ENCODE data around the gene ACAD10.

Gene ACAD10

DNA sequence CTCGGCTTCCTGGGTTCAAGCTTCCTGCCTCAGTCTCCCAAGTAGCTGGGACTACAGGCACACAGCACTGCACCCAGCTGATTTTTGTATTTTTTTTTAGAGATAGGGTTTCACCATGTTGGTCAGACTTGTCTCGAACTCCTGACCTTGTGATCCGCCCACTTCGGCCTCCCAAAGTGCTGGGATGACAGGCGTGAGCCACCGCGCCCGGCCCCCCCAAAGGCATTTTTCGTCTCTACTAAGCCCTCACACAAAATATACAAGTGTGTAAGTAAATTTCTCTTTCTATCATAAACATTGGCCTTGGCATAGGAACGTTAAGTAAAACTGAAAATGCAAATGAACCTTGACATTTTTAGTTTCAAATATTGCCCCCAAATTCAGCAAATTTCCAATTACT is 2.1 kb downstream of the ACAD10 start:
- Histone ChIP-seq H3K36me3 (ENCODE audit: control insufficient read depth, insufficient read depth, low read length) (no peaks in the 10 kb centered on the region), H2AK5ac (ENCODE audit: low read length) (no peak overlapping the region), H2BK120ac (ENCODE audit: low read depth, low read length) (no peak overlapping the region), H3K4me2 (ENCODE audit: low read length) (no peak overlapping the region), H3K79me1 (ENCODE audit: low read length) (peaks cover 14% of the 10 kb centered on the region), H3K9ac (ENCODE audit: low read length) (no peak overlapping the region), H4K5ac (ENCODE audit: low read length) (no peak overlapping the region), H3K18ac (ENCODE audit: low read length) (no peak overlapping the region), H4K8ac (ENCODE audit: low read depth, low read length) (no peak overlapping the region), H2BK15ac (replicated peaks; ENCODE audit: low read depth) (no peak overlapping the region), H3K27ac (ENCODE audit: low read depth, low read length) (no peak overlapping the region), H3K4me1 (ENCODE audit: control insufficient read depth, low read depth, low read length) (peaks cover 3% of the 10 kb centered on the region), H3K4me3 (ENCODE audit: low read length) (no peak overlapping the region), H3K4ac (ENCODE audit: low read depth, low read length) (no peak overlapping the region), H3K27me3 (ENCODE audit: insufficient read depth, low read length, poor library complexity) (no peaks in the 10 kb centered on the region), H3K23ac (ENCODE audit: low read length) (no peak overlapping the region), H3K79me2 (ENCODE audit: control insufficient read depth, insufficient read depth, low read length) (peaks cover 18% of the 10 kb centered on the region), H3K56ac (ENCODE audit: low read length) (no peak overlapping the region), H2BK5ac (ENCODE audit: low read length) (no peak overlapping the region)
- DNase-seq: no peak
- no CpG with 5 or more reads among the region's 10 CpGs for WGBS (ENCODE audit: extremely low coverage, insufficient coverage, low lambda C conversion rate)

DNA sequence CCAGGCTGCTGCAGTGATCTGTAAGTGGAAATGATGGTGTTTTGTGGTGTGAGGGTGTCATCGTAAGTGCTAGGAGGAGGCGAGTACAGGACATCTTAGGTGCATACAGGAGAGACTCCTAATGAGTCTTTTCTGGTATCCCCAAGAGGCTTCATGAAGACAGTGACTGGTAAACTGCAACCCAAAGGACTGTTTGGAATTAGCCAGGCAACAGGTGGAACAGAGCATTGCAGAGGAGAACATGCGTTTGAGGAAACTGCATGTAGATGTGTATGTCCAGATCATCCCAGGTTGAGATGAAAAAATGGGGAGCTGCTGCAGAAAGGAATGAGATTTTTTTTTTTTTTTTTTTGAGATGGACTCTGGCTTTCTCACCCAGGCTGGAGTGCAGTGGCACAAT is 5.4 kb downstream of the ACAD10 start:
- Histone ChIP-seq H2BK120ac (ENCODE audit: low read depth, low read length) (no peak overlapping the region), H3K79me2 (ENCODE audit: control insufficient read depth, insufficient read depth, low read length) (peaks cover 4% of the 10 kb centered on the region), H3K4me1 (ENCODE audit: control insufficient read depth, low read depth, low read length) (peaks cover 3% of the 10 kb centered on the region), H3K27ac (ENCODE audit: low read depth, low read length) (no peak overlapping the region), H3K27me3 (ENCODE audit: insufficient read depth, low read length, poor library complexity) (no peaks in the 10 kb centered on the region), H2AK5ac (ENCODE audit: low read length) (no peak overlapping the region), H3K9ac (ENCODE audit: low read length) (no peak overlapping the region), H3K23ac (ENCODE audit: low read length) (no peak overlapping the region), H2BK5ac (ENCODE audit: low read length) (no peak overlapping the region), H3K56ac (ENCODE audit: low read length) (no peak overlapping the region), H3K36me3 (ENCODE audit: control insufficient read depth, insufficient read depth, low read length) (no peaks in the 10 kb centered on the region), H2BK15ac (replicated peaks; ENCODE audit: low read depth) (no peak overlapping the region), H3K79me1 (ENCODE audit: low read length) (peaks cover 4% of the 10 kb centered on the region), H3K4me3 (ENCODE audit: low read length) (no peak overlapping the region), H3K4me2 (ENCODE audit: low read length) (no peak overlapping the region), H4K8ac (ENCODE audit: low read depth, low read length) (no peak overlapping the region), H3K4ac (ENCODE audit: low read depth, low read length) (no peak overlapping the region), H3K18ac (ENCODE audit: low read length) (no peak overlapping the region), H4K5ac (ENCODE audit: low read length) (no peak overlapping the region)
- DNase-seq: no peak
- no CpG with 5 or more reads among the region's 3 CpGs for WGBS (ENCODE audit: extremely low coverage, insufficient coverage, low lambda C conversion rate)

GRCh38 chr12:111692575-111693210 is 6.8 kb downstream of the ACAD10 start:
- no peaks in the 10 kb centered on the region for H3K36me3 ChIP-seq (ENCODE audit: control insufficient read depth, insufficient read depth, low read length)
- H3K4ac ChIP-seq (ENCODE audit: low read depth, low read length): no peak overlapping the region
- no peak overlapping the region for H2BK5ac ChIP-seq (ENCODE audit: low read length)
- no peak overlapping the region for H2BK120ac ChIP-seq (ENCODE audit: low read depth, low read length)
- H3K27ac ChIP-seq (ENCODE audit: low read depth, low read length): no peak overlapping the region
- H3K4me1 ChIP-seq (ENCODE audit: control insufficient read depth, low read depth, low read length): no peaks in the 10 kb centered on the region
- WGBS (ENCODE audit: extremely low coverage, insufficient coverage, low lambda C conversion rate): no CpG with 5 or more reads among the region's 15 CpGs
- H3K18ac ChIP-seq (ENCODE audit: low read length): no peak overlapping the region
- no peak overlapping the region for H3K56ac ChIP-seq (ENCODE audit: low read length)
- no peaks in the 10 kb centered on the region for H3K79me2 ChIP-seq (ENCODE audit: control insufficient read depth, insufficient read depth, low read length)
- no peak overlapping the region for H3K23ac ChIP-seq (ENCODE audit: low read length)
- peak; percentile 62 for DNase-seq
- H2BK15ac ChIP-seq (replicated peaks; ENCODE audit: low read depth): no peak overlapping the region
- no peak overlapping the region for H2AK5ac ChIP-seq (ENCODE audit: low read length)
- no peaks in the 10 kb centered on the region for H3K27me3 ChIP-seq (ENCODE audit: insufficient read depth, low read length, poor library complexity)
- no peak overlapping the region for H3K4me3 ChIP-seq (ENCODE audit: low read length)
- H3K9ac ChIP-seq (ENCODE audit: low read length): no peak overlapping the region
- H3K4me2 ChIP-seq (ENCODE audit: low read length): no peak overlapping the region
- H4K8ac ChIP-seq (ENCODE audit: low read depth, low read length): no peak overlapping the region
- H3K79me1 ChIP-seq (ENCODE audit: low read length): no peaks in the 10 kb centered on the region
- H4K5ac ChIP-seq (ENCODE audit: low read length): no peak overlapping the region

- no peaks in the 10 kb centered on the region for H3K79me1 ChIP-seq (ENCODE audit: low read length)
- no peak overlapping the region for H3K23ac ChIP-seq (ENCODE audit: low read length)
- no peak overlapping the region for H2BK120ac ChIP-seq (ENCODE audit: low read depth, low read length)
- no peak overlapping the region for H3K4me2 ChIP-seq (ENCODE audit: low read length)
- no peak overlapping the region for H3K4me3 ChIP-seq (ENCODE audit: low read length)
- H2BK15ac ChIP-seq (replicated peaks; ENCODE audit: low read depth): no peak overlapping the region
- H2AK5ac ChIP-seq (ENCODE audit: low read length): no peak overlapping the region
- H3K36me3 ChIP-seq (ENCODE audit: control insufficient read depth, insufficient read depth, low read length): no peaks in the 10 kb centered on the region
- no peak overlapping the region for H3K9ac ChIP-seq (ENCODE audit: low read length)
- no peak overlapping the region for H3K4ac ChIP-seq (ENCODE audit: low read depth, low read length)
- no peak overlapping the region for H4K5ac ChIP-seq (ENCODE audit: low read length)
- H2BK5ac ChIP-seq (ENCODE audit: low read length): no peak overlapping the region
- H3K27ac ChIP-seq (ENCODE audit: low read depth, low read length): no peak overlapping the region
- no peak for DNase-seq
- H3K27me3 ChIP-seq (ENCODE audit: insufficient read depth, low read length, poor library complexity): no peaks in the 10 kb centered on the region
- H3K56ac ChIP-seq (ENCODE audit: low read length): no peak overlapping the region
- H3K18ac ChIP-seq (ENCODE audit: low read length): no peak overlapping the region
- no peaks in the 10 kb centered on the region for H3K4me1 ChIP-seq (ENCODE audit: control insufficient read depth, low read depth, low read length)
- H3K79me2 ChIP-seq (ENCODE audit: control insufficient read depth, insufficient read depth, low read length): no peaks in the 10 kb centered on the region
- H4K8ac ChIP-seq (ENCODE audit: low read depth, low read length): no peak overlapping the region
- WGBS (ENCODE audit: extremely low coverage, insufficient coverage, low lambda C conversion rate): no CpG with 5 or more reads among the region's 5 CpGs
These were observed 8.0 kb downstream of the ACAD10 start for GRCh38 chr12:111693818-111694217.

DNA sequence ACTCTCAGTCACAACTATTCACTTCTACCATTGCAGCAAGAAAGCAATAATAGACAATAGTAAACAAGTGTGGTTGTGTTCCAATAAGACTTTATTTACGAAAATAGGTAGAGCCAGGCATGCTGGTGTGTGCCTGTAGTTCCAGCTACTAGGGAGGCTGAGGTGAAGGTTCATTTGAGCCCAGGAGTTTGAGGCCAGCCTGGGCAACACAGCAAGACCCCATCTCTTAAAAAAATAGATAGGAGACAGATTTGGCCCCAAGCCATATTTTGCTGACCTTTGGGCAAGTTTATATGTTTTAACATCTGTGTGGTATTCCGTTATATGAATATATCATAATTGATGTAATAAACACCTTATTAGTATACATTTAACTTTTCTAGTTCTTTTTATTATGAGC is 14.1 kb downstream of the ACAD10 start:
- Histone ChIP-seq H3K56ac (ENCODE audit: low read length) (no peak overlapping the region), H3K4ac (ENCODE audit: low read depth, low read length) (no peak overlapping the region), H2BK120ac (ENCODE audit: low read depth, low read length) (no peak overlapping the region), H3K27me3 (ENCODE audit: insufficient read depth, low read length, poor library complexity) (no peaks in the 10 kb centered on the region), H3K4me1 (ENCODE audit: control insufficient read depth, low read depth, low read length) (no peaks in the 10 kb centered on the region), H3K23ac (ENCODE audit: low read length) (no peak overlapping the region), H2AK5ac (ENCODE audit: low read length) (no peak overlapping the region), H4K8ac (ENCODE audit: low read depth, low read length) (no peak overlapping the region), H2BK5ac (ENCODE audit: low read length) (no peak overlapping the region), H3K27ac (ENCODE audit: low read depth, low read length) (no peak overlapping the region), H3K18ac (ENCODE audit: low read length) (no peak overlapping the region), H2BK15ac (replicated peaks; ENCODE audit: low read depth) (no peak overlapping the region), H3K79me1 (ENCODE audit: low read length) (no peaks in the 10 kb centered on the region), H3K4me2 (ENCODE audit: low read length) (no peak overlapping the region), H3K9ac (ENCODE audit: low read length) (no peak overlapping the region), H3K36me3 (ENCODE audit: control insufficient read depth, insufficient read depth, low read length) (no peaks in the 10 kb centered on the region), H3K4me3 (ENCODE audit: low read length) (no peak overlapping the region), H3K79me2 (ENCODE audit: control insufficient read depth, insufficient read depth, low read length) (no peaks in the 10 kb centered on the region), H4K5ac (ENCODE audit: low read length) (no peak overlapping the region)
- WGBS (ENCODE audit: extremely low coverage, insufficient coverage, low lambda C conversion rate): no CpG with 5 or more reads among the region's 2 CpGs
- no peak for DNase-seq

DNA sequence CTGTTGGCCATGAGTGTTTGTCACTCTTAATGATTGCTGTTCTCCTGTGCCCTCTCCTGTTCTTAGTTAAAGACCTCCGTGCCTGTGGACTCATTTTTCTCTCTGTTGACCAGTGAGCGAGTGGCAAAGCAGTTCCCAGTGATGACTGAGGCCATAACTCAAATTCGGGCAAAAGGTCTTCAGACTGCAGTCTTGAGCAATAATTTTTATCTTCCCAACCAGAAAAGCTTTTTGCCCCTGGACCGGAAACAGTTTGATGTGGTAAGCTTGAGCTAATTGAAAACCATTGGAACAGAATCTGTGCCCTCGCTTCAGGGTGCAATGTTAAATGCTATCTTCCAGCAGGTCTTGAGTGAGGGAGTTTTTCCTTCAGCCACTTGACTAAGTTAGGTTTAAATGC is 19.8 kb downstream of the ACAD10 start:
- Histone ChIP-seq H3K23ac (ENCODE audit: low read length) (no peak overlapping the region), H3K4me1 (ENCODE audit: control insufficient read depth, low read depth, low read length) (no peaks in the 10 kb centered on the region), H2BK5ac (ENCODE audit: low read length) (no peak overlapping the region), H2BK15ac (replicated peaks; ENCODE audit: low read depth) (no peak overlapping the region), H3K4me2 (ENCODE audit: low read length) (no peak overlapping the region), H4K5ac (ENCODE audit: low read length) (no peak overlapping the region), H3K9ac (ENCODE audit: low read length) (no peak overlapping the region), H3K18ac (ENCODE audit: low read length) (no peak overlapping the region), H3K56ac (ENCODE audit: low read length) (no peak overlapping the region), H3K4ac (ENCODE audit: low read depth, low read length) (no peak overlapping the region), H3K27me3 (ENCODE audit: insufficient read depth, low read length, poor library complexity) (no peaks in the 10 kb centered on the region), H2BK120ac (ENCODE audit: low read depth, low read length) (no peak overlapping the region), H4K8ac (ENCODE audit: low read depth, low read length) (no peak overlapping the region), H3K4me3 (ENCODE audit: low read length) (no peak overlapping the region), H2AK5ac (ENCODE audit: low read length) (no peak overlapping the region), H3K36me3 (ENCODE audit: control insufficient read depth, insufficient read depth, low read length) (no peaks in the 10 kb centered on the region), H3K79me2 (ENCODE audit: control insufficient read depth, insufficient read depth, low read length) (no peaks in the 10 kb centered on the region), H3K79me1 (ENCODE audit: low read length) (no peaks in the 10 kb centered on the region), H3K27ac (ENCODE audit: low read depth, low read length) (no peak overlapping the region)
- DNase-seq: no peak
- no CpG with 5 or more reads among the region's 5 CpGs for WGBS (ENCODE audit: extremely low coverage, insufficient coverage, low lambda C conversion rate)

Data from mesendoderm (in vitro differentiated cells).